HL-60 (cell line): ENCODE measurements around the gene PAMR1.

Experiments used
- CTCF ChIP-seq: IDR thresholded peaks from one replicate; pipeline ENCODE4 v1.5.1; 2011; ENCODE audit warnings: low read length, control low read depth, inconsistent platforms; ENCODE audit not compliant: insufficient read depth
- GABPA ChIP-seq: IDR thresholded peaks from 2 replicates; pipeline ENCODE4 v1.6.1; 2012; ENCODE audit warnings: low read depth
- REST ChIP-seq: IDR thresholded peaks from 2 replicates; pipeline ENCODE4 v1.6.1; 2012; ENCODE audit warnings: low read depth; ENCODE audit not compliant: insufficient replicate concordance

- TF ChIP-seq CTCF: no peak
- no peak for TF ChIP-seq REST
- no peak for TF ChIP-seq GABPA
These were observed 71.1 kb downstream of the PAMR1 start for GRCh38 chr11:35454362-35454761.
